Effector CD4-positive, alpha-beta T cell (primary cell): ENCODE results near the gene SMAD7.
A peak's percentile ranks its signal among the peaks of the same experiment; 100 is the strongest.

ENCODE experiments used
- DNase-seq: peaks from one replicate; pipeline ENCODE4 v3.0.0-alpha.2; 2020
- total RNA-seq: gene quantifications from one replicate; lab custom pipeline; 2026; lab: John Stamatoyannopoulos, UW

SMAD7 gene
- 132 reads per million, percentile 87 among the genes with 10 or more reads in this experiment for total RNA-seq

- no peak for DNase-seq
Measured at GRCh38 chr18:48950536-48951447, at the start of gene SMAD7. TSS of gene SMAD7 (minus strand) at chr18:48950965. CDS start at chr18:48950424, 541 bp downstream.

DNA sequence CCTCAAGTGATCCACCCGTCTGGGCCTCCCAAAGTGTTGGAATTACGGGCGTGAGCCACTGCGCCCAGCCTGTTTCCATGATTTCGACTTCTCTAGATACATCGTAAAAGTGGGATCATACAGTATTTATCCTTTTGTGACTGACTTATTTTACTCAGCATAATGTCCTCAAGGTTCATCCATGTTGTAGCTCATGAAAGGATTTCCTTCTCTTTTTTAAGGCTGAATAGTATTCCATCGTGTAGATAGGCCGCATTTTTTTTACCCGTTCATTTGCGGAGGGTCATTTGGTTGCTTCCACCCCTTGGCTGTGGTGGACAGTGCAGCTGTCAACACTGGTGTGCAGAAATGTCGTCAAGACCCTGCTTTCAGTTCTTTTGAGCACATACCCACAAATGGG lies 48.8 kb upstream of the SMAD7 start:
- no peak for DNase-seq

- DNase-seq, result no peak
Measured at GRCh38 chr18:48997985-48998831, 47.4 kb upstream of the SMAD7 start.

DNA sequence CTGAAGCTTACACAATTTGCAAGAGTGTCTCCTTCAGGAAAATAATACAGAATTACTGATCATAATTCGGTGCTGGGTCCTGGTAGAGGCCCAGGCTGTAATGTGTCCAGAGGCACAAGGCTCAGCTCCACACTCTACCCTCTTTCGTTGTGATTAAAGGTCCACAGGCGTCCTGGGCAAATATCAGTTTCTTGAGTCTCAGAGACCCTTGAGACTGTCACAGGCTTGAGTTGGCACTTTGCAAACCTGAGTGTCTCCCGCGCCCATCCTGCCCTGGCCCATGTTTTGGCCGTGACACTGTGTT lies 46.9 kb upstream of the SMAD7 start:
- DNase-seq, result no peak

DNA sequence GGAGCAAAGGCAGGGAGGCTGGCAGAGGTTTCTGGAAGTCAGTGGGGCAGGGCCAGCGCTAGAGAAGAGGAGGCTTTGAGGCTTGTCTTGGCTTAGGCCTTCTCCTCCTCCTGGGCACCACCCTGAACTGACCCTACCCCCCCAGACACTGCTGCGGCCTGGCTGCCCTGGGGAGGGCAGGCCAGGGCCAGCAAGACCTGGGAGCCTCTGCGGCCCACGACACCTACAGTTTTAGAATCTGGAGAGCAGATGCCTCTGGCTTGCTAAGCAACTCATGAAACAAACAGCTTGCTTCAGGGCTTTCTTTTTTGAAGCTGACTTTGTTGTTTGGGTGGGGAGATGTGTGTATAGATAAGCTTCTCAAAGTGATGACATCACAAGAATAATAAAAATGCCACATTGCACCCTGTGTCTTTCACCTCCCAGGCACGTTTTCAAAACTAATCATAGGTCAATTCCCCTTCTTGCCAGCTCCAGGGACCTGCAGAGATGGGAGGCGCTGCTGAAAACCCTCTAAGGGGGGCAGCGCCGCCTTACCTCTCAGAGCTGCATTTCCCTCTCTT lies 46.2 kb upstream of the SMAD7 start:
- DNase-seq, result peak; percentile 11

GRCh38 chr18:48996041-48996440 lies 45.3 kb upstream of the SMAD7 start:
- no peak for DNase-seq

DNA sequence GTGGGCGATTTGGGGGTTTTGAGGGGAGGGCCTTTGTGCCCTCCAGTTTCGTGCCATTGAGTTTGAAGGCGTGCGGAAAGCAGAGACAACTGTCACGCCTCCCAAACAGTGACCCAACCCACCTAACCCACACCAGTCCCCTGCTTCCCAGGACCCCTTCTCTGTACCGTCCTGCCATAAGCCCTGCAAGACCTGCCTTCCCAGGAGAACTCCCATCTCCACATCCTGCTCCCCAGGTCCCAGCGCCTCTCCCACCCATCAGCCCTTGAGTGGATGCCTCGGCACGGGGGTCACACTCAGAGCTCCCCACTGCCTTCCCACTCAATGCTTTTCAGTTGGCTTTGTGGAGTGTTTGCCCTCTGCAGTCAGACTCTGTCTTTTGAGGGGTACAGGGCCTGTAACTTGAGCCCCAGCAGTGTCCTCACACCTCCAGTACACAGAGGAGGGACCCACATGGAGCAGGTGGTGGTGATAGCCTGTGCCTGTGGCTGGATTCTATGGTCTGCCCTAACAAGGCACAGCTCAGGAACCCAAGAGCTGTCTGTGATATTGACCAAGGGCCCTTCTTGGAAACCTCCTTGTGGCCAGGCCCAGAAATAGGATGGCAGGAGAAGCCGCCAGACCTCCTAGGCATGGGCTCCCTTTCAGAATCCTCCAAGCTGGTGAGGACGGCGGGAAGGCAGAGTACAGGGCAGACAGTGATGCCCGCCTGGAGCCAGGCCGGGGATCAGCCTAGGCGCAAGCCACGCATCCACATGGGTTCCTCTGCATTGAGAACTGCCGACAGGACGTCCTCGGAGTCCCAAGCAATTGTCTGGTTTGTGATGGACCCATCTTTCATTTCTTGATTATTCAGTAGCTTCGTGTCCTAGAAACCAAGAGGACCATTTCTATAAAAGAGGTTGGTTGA lies 44.4 kb upstream of the SMAD7 start:
- DNase-seq, result no peak

DNA sequence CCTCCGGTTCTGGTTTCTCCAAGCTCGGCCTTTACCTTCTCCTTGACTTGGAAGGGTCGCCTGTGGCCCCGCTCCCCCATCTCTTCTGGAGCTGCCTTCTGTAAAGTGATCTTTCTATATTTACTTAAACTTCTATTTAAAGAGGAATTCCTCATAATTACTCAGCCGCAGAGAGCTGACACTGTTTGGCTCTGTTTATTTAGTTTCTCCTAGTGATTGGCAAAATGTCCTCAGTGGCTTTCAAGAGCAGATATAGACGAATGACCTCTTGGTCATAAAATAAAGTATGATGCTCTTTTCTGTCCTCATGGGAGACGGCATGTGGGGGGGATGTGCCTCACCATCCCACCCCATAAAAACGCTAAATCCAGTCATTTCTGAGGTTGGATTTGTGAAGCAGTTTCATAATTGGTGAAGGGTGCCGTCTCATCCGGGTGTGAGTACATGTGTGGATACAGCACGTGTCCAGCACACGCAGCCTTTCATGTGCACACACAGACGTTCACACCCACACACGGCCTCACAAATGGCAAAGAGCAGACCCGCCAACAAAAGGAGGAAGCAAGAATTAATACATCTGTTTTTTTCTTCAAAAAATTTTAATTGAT lies 43.4 kb upstream of the SMAD7 start:
- DNase-seq, result no peak

DNA sequence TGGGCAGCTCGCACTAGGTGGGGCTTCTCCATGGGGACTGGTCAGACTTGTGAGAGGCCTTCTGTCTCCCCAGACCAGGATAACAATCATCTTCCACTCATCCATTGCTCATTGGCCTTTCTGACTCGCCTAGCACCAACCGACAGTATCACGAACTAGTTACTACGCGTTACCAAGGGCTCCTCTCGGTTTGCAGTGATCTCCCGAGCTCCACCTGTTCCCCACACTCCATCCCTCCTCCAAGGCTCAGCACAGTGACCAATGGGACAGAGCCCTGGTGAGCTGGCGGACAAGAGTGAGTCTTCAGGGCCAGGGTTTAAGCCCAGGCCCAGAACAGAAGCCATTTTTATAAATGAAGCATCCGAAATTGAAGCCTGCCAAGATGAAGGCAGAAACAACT lies 42.8 kb upstream of the SMAD7 start:
- DNase-seq, result no peak

- no peak for DNase-seq
Measured at GRCh38 chr18:48992791-48993555, 42.2 kb upstream of the SMAD7 start.

DNA sequence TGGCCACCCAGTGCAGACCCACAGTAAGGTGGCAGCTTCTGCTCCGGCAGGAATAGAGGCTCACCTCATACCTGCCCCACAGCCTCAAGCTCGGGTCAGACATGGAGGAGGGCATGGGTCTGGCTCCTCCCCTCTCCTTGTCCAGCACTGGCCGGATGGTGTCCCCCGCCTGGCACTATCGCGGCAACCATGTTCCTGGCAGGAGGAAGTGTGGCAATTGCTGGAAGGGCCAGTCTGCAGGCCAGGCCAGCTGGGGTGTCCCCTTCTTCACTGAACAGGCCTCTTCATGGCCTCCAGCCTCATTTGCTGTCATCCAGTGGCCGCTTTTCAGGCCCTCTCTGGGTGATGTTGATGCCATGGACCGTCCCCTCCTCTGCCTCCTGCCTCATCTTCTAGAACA lies 41.4 kb upstream of the SMAD7 start:
- DNase-seq, result no peak

- no peak for DNase-seq
Measured at GRCh38 chr18:48991676-48992075, 40.9 kb upstream of the SMAD7 start.

DNA sequence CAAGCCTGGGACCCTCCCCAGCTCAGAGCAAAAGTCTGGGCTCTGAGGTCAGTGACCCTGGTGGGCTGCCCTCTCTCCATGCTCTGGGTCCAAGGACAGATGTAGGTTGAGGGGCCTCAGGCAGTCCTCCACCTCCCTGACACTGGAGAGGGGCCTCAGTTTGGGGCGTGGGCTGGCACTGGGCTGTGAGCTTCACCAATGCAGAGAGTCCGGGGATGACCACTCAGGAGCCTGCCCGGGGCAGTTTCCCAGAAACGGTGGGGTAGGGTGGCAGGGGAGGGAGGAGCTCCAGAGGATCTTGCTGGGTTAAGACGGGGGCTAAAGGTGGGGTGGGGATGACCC lies 40.5 kb upstream of the SMAD7 start:
- no peak for DNase-seq

GRCh38 chr18:48990481-48991318 lies 39.9 kb upstream of the SMAD7 start:
- DNase-seq, result no peak

- DNase-seq, result no peak
Measured at GRCh38 chr18:48989304-48990303, 38.8 kb upstream of the SMAD7 start.

GRCh38 chr18:48988508-48989303 lies 37.9 kb upstream of the SMAD7 start:
- DNase-seq, result no peak

DNA sequence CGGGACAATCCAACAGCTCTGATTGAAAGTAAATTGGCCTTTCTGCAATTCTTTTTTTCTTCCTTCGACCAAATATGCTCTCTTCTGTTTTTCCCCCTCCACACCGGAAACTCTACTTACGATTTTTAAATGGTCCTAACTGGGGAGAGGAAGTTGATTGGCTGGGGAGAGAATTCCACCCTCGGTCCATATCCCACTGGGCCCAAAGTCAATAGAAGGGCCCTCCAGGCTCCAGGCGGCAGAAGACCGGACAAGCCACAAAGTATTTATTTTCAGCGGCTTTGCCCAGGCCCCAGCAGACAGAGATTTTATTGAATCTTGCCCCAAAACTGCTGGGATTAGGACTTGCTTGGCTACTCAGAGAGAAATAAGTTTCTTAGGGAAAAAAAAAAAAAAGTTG lies 37.1 kb upstream of the SMAD7 start:
- no peak for DNase-seq
